Lower lobe of right lung (tissue), 2 donors: ENCODE measurements around the gene LRRIQ1. TPM values are rescaled to one million over a fixed set of nuclear protein-coding genes. Genes with fewer than 3 reads are reported as not detected.

Experiments
- ATAC-seq, 2 donors: fragments of 200-7000 bp; cut with Tn5 transposase; one replicate each; pipeline ENCODE4 v1.9.1; 2020 to 2022; ENCODE audit warnings: mild to moderate bottlenecking in 2 of 2, moderate library complexity in 2 of 2
- DNase-seq: peaks from one replicate; pipeline ENCODE4 v3.0.0-alpha.2; 2020
- H3K27ac ChIP-seq: fragments of 200-600 bp; one replicate; pipeline ENCODE4 v1.8.0; 2022
- H3K27me3 ChIP-seq: fragments of 200-600 bp; one replicate; pipeline ENCODE4 v1.8.0; 2022; ENCODE audit warnings: low read depth
- H3K36me3 ChIP-seq: fragments of 200-600 bp; one replicate; pipeline ENCODE4 v1.8.0; 2022; ENCODE audit warnings: mild to moderate bottlenecking
- H3K4me1 ChIP-seq: fragments of 200-600 bp; one replicate; pipeline ENCODE4 v1.8.0; 2022
- H3K4me3 ChIP-seq: fragments of 200-600 bp; one replicate; pipeline ENCODE4 v1.8.0; 2022; ENCODE audit warnings: mild to moderate bottlenecking
- H3K9me3 ChIP-seq: fragments of 200-600 bp; one replicate; pipeline ENCODE4 v1.8.0; 2022
- CTCF ChIP-seq: fragments of 200-600 bp; IDR thresholded peaks from one replicate; pipeline ENCODE4 v1.8.0; 2022; ENCODE audit warnings: antibody characterized with exemption, mild to moderate bottlenecking
- intact Hi-C: fragments of 100-400 bp; cut with DNase I; formaldehyde crosslinking; loops from one replicate; pipeline ENCODE4 v1.11.0; 2022
- total RNA-seq: library from RNA; stranded (reverse); fragmentation: NEBNext Ultra II Directional; extraction: Animal tissue kit (Norgen Biotek cat#: 25700); gene quantifications from one replicate; pipeline ENCODE4 v1.2.1, GENCODE V29; 2021
- donor health status: DM: no; HTN: yes; CAD: no; lungs with severe emphysema.

LRRIQ1 gene
- total RNA-seq, 1 donor from 2014 or later = 10.6 TPM

GRCh38 chr12:85006206-85006605, 29.9 kb upstream of the LRRIQ1 start:
- Histone ChIP-seq H3K4me1 (no peaks in the 10 kb centered on the region), H3K27ac (no peak overlapping the region), H3K27me3 (no peaks in the 10 kb centered on the region), H3K4me3 (no peak overlapping the region), H3K9me3 (no peaks in the 10 kb centered on the region), H3K36me3 (no peaks in the 10 kb centered on the region)
- DNase-seq (no peak), ATAC-seq (no peak)
- intact Hi-C loops = no loop called here
- no peak for TF ChIP-seq CTCF

- no peak for TF ChIP-seq CTCF
- no peaks in the 10 kb centered on the region for H3K27me3 ChIP-seq
- ATAC-seq (no peak), DNase-seq (no peak)
- H3K4me3 ChIP-seq = no peak overlapping the region
- no peaks in the 10 kb centered on the region for H3K36me3 ChIP-seq
- no peak overlapping the region for H3K27ac ChIP-seq
- intact Hi-C loops = no loop called here
- H3K4me1 ChIP-seq = no peaks in the 10 kb centered on the region
- H3K9me3 ChIP-seq = no peaks in the 10 kb centered on the region
Observed at GRCh38 chr12:85007836-85008235, 28.3 kb upstream of the LRRIQ1 start.

GRCh38 chr12:85016413-85016812, 19.7 kb upstream of the LRRIQ1 start:
- H3K36me3 ChIP-seq = no peaks in the 10 kb centered on the region
- H3K27ac ChIP-seq = no peak overlapping the region
- H3K9me3 ChIP-seq = no peaks in the 10 kb centered on the region
- TF ChIP-seq CTCF = no peak
- no peak overlapping the region for H3K4me3 ChIP-seq
- intact Hi-C loops = no loop called here
- ATAC-seq (no peak), DNase-seq (no peak)
- no peaks in the 10 kb centered on the region for H3K4me1 ChIP-seq
- no peaks in the 10 kb centered on the region for H3K27me3 ChIP-seq

GRCh38 chr12:85017133-85017532, 19.0 kb upstream of the LRRIQ1 start:
- TF ChIP-seq CTCF = no peak
- intact Hi-C loops = no loop called here
- no peak for ATAC-seq

GRCh38 chr12:85017618-85018017, 18.5 kb upstream of the LRRIQ1 start:
- no peaks in the 10 kb centered on the region for H3K27me3 ChIP-seq
- no peak overlapping the region for H3K27ac ChIP-seq
- DNase-seq (no peak), ATAC-seq (no peak)
- no peaks in the 10 kb centered on the region for H3K4me1 ChIP-seq
- H3K4me3 ChIP-seq = no peak overlapping the region
- H3K9me3 ChIP-seq = no peaks in the 10 kb centered on the region
- intact Hi-C loops = no loop called here
- TF ChIP-seq CTCF = no peak
- H3K36me3 ChIP-seq = no peaks in the 10 kb centered on the region

More at GRCh38 chr12:85017133-85017532, 19.0 kb upstream of the LRRIQ1 start:
- Histone ChIP-seq H3K4me3 (no peak overlapping the region), H3K36me3 (no peaks in the 10 kb centered on the region), H3K27ac (no peak overlapping the region), H3K9me3 (no peaks in the 10 kb centered on the region), H3K4me1 (no peaks in the 10 kb centered on the region), H3K27me3 (no peaks in the 10 kb centered on the region)
- no peak for DNase-seq

- H3K4me3 ChIP-seq = no peak overlapping the region
- no peak for DNase-seq
- no peaks in the 10 kb centered on the region for H3K27me3 ChIP-seq
- no peak for TF ChIP-seq CTCF
- no peaks in the 10 kb centered on the region for H3K4me1 ChIP-seq
- no peaks in the 10 kb centered on the region for H3K36me3 ChIP-seq
- intact Hi-C loops = no loop called here
- H3K9me3 ChIP-seq = no peaks in the 10 kb centered on the region
- H3K27ac ChIP-seq = no peak overlapping the region
- ATAC-seq = no peak
Observed at GRCh38 chr12:85018098-85018497, 18.1 kb upstream of the LRRIQ1 start.
